GM23338 (cell line): ENCODE measurements around the gene JAZF1. TPM values are rescaled to one million over a fixed set of nuclear protein-coding genes. Genes with fewer than 3 reads are reported as not detected.

ENCODE experiments used
- ATAC-seq: fragments of 200-7000 bp; cut with Tn5 transposase; 3 replicates; pipeline ENCODE4 v1.9.1; 2020
- DNase-seq: peaks from one replicate; pipeline ENCODE4 v3.0.0-alpha.2; 2015; ENCODE audit warnings: low spot score
- H2AFZ ChIP-seq: fragments of 200-600 bp; sonication (generic); 2 replicates; pipeline ENCODE4 v1.8.0; 2016; ENCODE audit warnings: antibody characterized with exemption, mild to moderate bottlenecking, moderate library complexity
- H3F3A ChIP-seq: fragments of 200-600 bp; sonication (generic); replicated peaks from 2 replicates; pipeline ENCODE4 v1.8.0; 2017; ENCODE audit warnings: antibody characterized with exemption, mixed run types, low read depth
- H3K27ac ChIP-seq: fragments of 200-600 bp; sonication (generic); 2 replicates; pipeline ENCODE4 v1.6.1; 2016; ENCODE audit warnings: low read depth
- H3K27me3 ChIP-seq: fragments of 200-600 bp; sonication (generic); 2 replicates; pipeline ENCODE4 v1.8.0; 2016; ENCODE audit warnings: mild to moderate bottlenecking, mixed run types, moderate library complexity; ENCODE audit not compliant: insufficient read depth
- H3K36me3 ChIP-seq: fragments of 200-600 bp; sonication (generic); 2 replicates; pipeline ENCODE4 v1.8.0; 2016; ENCODE audit warnings: mild to moderate bottlenecking; ENCODE audit not compliant: insufficient read depth
- H3K4me1 ChIP-seq: fragments of 200-600 bp; sonication (generic); 2 replicates; pipeline ENCODE4 v1.8.0; 2016; ENCODE audit warnings: mild to moderate bottlenecking, moderate library complexity; ENCODE audit not compliant: insufficient read depth
- H3K4me2 ChIP-seq: fragments of 200-600 bp; sonication (generic); 2 replicates; pipeline ENCODE4 v1.7.1; 2017; ENCODE audit warnings: mixed run types
- H3K4me3 ChIP-seq: fragments of 200-600 bp; sonication (generic); 2 replicates; pipeline ENCODE4 v1.6.1; 2016; ENCODE audit warnings: mixed run types
- H3K79me2 ChIP-seq: fragments of 200-600 bp; sonication (generic); replicated peaks from 2 replicates; pipeline ENCODE4 v1.8.0; 2017; ENCODE audit warnings: mild to moderate bottlenecking; ENCODE audit not compliant: insufficient read depth
- H3K9me2 ChIP-seq: fragments of 200-600 bp; sonication (generic); 2 replicates; pipeline ENCODE4 v1.8.0; 2017; ENCODE audit not compliant: insufficient read depth
- H4K20me1 ChIP-seq: fragments of 200-600 bp; sonication (generic); replicated peaks from 2 replicates; pipeline ENCODE4 v1.8.0; 2017; ENCODE audit warnings: mild to moderate bottlenecking; ENCODE audit not compliant: insufficient read depth
- H3K27ac Mint-ChIP-seq: 2 replicates; pipeline ENCODE4 v1.8.0; 2020; ENCODE audit warnings: inconsistent platforms, mild to moderate bottlenecking, moderate library complexity, mixed read lengths
- H3K27me3 Mint-ChIP-seq: 3 replicates; pipeline ENCODE4 v1.8.0; 2022; ENCODE audit warnings: low read depth, mild to moderate bottlenecking, moderate library complexity, mixed read lengths, inconsistent platforms; ENCODE audit not compliant: insufficient read depth, poor library complexity
- H3K36me3 Mint-ChIP-seq: 3 replicates; pipeline ENCODE4 v1.8.0; 2021; ENCODE audit warnings: low read depth, mild to moderate bottlenecking, inconsistent platforms, moderate library complexity, mixed read lengths
- H3K4me1 Mint-ChIP-seq: 3 replicates; pipeline ENCODE4 v1.8.0; 2020; ENCODE audit warnings: mild to moderate bottlenecking, inconsistent platforms, mixed read lengths
- H3K4me3 Mint-ChIP-seq: 3 replicates; pipeline ENCODE4 v1.8.0; 2021; ENCODE audit warnings: moderate library complexity, mild to moderate bottlenecking, inconsistent platforms, mixed read lengths
- H3K9me3 Mint-ChIP-seq: 3 replicates; pipeline ENCODE4 v1.8.0; 2020; ENCODE audit warnings: moderate library complexity, mild to moderate bottlenecking, inconsistent platforms, mixed read lengths
- CTCF ChIP-seq, 2 experiments: fragments of 200-600 bp in 1 of 2; sonication (generic) in 1 of 2; conservative IDR thresholded peaks; 2 replicates each; pipeline versions ENCODE4 v1.5.1 to v1.6.1; 2016 to 2017; ENCODE audit warnings: antibody characterized with exemption in 2 of 2, low read depth in 2 of 2, mild to moderate bottlenecking in 2 of 2, moderate library complexity in 1 of 2
- STAT1 ChIP-seq: IDR thresholded peaks from one replicate; pipeline ENCODE4 v1.6.1; 2016; ENCODE audit warnings: antibody characterized with exemption; ENCODE audit not compliant: unreplicated experiment
- polyA plus RNA-seq: library from polyadenylated mRNA; unstranded; fragments of >200 nt; fragmentation: Nextera tagmentation; extraction: Ambion mirVana; gene quantifications from 2 replicates; pipeline ENCODE4 v1.2.1, GENCODE V29; 2016
- total RNA-seq: library from RNA; depleted of rRNA; stranded (reverse); fragments of >200 nt; shearing (Covaris generic); gene quantifications from 2 replicates; pipeline ENCODE4 v1.2.3, GENCODE V29; 2014
- TF ChIP-seq, protein P1 (sequence below): fragments of 250-450 bp; sonication (Bioruptor Pico); IDR thresholded peaks from 2 replicates; pipeline ENCODE4 v1.5.0; 2020; ENCODE audit warnings: mild to moderate bottlenecking, moderate library complexity

Gene JAZF1
- total and polyA plus RNA-seq, 2 experiments from 2014 or later = 12.2 to 22.2 TPM

DNA sequence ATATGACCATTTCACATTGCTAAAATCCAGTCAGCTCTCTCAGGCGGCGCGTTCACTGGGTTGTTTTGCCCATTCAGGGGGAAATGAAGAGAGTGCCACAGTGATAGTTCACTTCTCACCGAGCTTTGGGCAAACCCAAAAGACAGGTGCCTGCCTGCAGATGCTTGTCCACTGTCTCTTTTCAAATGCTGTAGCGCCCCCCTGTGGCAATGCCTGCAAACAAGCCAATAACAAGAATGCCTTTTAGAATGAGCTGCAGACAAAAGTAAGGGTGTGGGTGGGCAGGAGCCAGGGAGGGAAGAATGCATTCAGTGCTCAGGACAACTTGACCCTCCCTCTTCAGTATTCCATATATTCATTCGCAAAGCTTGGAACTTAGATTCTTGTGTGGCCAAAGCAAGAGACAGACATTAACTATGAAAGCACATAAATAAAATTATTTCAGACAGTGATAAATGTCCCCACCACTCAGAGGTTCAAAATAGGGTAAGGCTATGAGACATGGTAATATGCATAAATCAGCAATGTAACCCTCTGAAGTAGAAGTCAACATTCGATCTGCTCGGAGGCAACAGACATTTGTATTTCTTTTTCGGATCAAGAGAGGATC lies 86.9 kb downstream of the JAZF1 start:
- Histone ChIP-seq H3K4me3 (no peak overlapping the region), H4K20me1 (no peaks in the 10 kb centered on the region), H2AFZ (no peak overlapping the region), H3K27me3 (no peaks in the 10 kb centered on the region), H3F3A (0 out of 2 replicates have a peak, but pooled peaks cover 3% of the 10 kb centered on the region), H3K79me2 (peaks cover 27% of the 10 kb centered on the region; the same call in 1 of the 2 replicates), H3K9me2 (no peaks in the 10 kb centered on the region), H3K4me1 (peaks cover 26% of the 10 kb centered on the region), H3K27ac (peak overlapping the region; percentile 35; the same call in 1 of the 2 replicates), H3K4me2 (no peak overlapping the region), H3K36me3 (no peaks in the 10 kb centered on the region)
- DNase-seq = peak; percentile 96
- Mint-ChIP-seq H3K9me3 (no peaks in the 10 kb centered on the region; the same call in 2 of the 3 replicates), H3K27me3 (no peaks in the 10 kb centered on the region), H3K4me1 (peaks cover 33% of the 10 kb centered on the region), H3K36me3 (no peaks in the 10 kb centered on the region), H3K4me3 (no peak overlapping the region), H3K27ac (no peak overlapping the region)
- peak; percentile 92 for ATAC-seq
- TF ChIP-seq CTCF (conservative IDR thresholded peaks at IDR 0.05; ENCODE audit: low read depth in 2 of 2) (peak; percentile 98), STAT1 (no peak)
- TF ChIP-seq, protein P1, sequence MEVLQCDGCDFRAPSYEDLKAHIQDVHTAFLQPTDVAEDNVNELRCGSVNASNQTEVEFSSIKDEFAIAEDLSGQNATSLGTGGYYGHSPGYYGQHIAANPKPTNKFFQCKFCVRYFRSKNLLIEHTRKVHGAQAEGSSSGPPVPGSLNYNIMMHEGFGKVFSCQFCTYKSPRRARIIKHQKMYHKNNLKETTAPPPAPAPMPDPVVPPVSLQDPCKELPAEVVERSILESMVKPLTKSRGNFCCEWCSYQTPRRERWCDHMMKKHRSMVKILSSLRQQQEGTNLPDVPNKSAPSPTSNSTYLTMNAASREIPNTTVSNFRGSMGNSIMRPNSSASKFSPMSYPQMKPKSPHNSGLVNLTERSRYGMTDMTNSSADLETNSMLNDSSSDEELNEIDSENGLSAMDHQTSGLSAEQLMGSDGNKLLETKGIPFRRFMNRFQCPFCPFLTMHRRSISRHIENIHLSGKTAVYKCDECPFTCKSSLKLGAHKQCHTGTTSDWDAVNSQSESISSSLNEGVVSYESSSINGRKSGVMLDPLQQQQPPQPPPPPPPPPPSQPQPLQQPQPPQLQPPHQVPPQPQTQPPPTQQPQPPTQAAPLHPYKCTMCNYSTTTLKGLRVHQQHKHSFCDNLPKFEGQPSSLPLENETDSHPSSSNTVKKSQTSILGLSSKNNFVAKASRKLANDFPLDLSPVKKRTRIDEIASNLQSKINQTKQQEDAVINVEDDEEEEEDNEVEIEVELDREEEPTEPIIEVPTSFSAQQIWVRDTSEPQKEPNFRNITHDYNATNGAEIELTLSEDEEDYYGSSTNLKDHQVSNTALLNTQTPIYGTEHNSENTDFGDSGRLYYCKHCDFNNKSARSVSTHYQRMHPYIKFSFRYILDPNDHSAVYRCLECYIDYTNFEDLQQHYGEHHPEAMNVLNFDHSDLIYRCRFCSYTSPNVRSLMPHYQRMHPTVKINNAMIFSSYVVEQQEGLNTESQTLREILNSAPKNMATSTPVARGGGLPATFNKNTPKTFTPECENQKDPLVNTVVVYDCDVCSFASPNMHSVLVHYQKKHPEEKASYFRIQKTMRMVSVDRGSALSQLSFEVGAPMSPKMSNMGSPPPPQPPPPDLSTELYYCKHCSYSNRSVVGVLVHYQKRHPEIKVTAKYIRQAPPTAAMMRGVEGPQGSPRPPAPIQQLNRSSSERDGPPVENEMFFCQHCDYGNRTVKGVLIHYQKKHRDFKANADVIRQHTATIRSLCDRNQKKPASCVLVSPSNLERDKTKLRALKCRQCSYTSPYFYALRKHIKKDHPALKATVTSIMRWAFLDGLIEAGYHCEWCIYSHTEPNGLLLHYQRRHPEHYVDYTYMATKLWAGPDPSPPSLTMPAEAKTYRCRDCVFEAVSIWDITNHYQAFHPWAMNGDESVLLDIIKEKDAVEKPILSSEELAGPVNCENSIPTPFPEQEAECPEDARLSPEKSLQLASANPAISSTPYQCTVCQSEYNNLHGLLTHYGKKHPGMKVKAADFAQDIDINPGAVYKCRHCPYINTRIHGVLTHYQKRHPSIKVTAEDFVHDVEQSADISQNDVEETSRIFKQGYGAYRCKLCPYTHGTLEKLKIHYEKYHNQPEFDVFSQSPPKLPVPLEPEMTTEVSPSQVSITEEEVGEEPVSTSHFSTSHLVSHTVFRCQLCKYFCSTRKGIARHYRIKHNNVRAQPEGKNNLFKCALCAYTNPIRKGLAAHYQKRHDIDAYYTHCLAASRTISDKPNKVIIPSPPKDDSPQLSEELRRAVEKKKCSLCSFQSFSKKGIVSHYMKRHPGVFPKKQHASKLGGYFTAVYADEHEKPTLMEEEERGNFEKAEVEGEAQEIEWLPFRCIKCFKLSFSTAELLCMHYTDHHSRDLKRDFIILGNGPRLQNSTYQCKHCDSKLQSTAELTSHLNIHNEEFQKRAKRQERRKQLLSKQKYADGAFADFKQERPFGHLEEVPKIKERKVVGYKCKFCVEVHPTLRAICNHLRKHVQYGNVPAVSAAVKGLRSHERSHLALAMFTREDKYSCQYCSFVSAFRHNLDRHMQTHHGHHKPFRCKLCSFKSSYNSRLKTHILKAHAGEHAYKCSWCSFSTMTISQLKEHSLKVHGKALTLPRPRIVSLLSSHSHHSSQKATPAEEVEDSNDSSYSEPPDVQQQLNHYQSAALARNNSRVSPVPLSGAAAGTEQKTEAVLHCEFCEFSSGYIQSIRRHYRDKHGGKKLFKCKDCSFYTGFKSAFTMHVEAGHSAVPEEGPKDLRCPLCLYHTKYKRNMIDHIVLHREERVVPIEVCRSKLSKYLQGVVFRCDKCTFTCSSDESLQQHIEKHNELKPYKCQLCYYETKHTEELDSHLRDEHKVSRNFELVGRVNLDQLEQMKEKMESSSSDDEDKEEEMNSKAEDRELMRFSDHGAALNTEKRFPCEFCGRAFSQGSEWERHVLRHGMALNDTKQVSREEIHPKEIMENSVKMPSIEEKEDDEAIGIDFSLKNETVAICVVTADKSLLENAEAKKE (CRISPR knock-in tag) = no peak
